Midbrain (tissue), 1 donor: ENCODE data around the gene SPNS3.

Experiments
- DNase-seq: peaks from one replicate; lab custom pipeline; 2025; lab: John Stamatoyannopoulos, UW

Gene SPNS3

DNA sequence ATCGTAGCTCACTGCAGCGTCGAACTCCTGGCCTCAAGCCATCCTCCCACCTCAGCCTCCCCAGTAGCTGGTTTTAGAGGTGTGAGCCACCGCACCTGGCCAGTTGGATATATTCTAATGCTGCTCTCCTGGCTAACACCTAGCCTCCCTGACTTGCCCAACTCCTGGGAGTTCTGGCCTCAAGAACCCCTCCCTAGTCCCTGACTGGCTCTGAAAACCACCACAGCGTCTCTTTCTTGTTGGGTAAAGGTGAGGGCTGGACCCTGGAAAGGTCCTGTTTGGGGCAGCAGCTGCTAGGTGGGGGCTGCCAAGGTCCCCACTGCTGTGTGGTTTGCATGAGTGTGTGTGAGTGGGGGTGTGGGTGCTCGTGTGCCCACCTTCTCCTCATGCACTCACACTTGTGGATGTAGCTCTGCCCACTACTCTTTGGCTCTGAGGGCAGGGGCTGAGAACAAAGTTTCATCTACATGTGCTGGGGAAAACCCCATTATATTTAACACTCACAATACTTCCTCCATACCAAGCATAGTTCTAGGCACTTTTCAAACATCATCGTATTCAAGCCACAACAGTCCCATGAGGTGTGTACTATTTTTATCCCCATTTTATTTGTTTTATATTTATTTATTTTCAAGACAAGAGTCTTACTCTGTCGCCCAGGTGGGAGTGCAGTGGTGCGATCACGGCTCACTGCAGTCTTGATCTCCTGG lies 7.1 kb upstream of the SPNS3 start:
- no peak for DNase-seq

DNA sequence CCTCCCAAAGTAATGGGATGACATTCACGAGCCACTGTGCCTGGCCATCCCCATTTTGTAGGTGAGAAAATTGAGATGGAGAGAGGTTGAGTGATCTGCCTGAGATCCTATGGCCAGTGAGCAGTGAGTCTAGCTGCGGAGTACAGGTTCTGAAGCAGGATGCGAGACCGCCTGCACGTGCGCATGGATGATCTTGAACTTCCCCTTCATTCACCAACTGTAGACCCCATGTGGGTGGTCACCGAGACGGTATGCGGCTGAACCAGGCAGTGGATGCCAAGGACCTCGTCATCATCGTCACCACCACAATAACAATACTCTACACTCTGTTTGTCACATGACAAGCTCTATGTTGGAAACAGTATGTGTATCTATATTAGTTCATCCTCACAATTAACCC lies 6.2 kb upstream of the SPNS3 start:
- no peak for DNase-seq

DNA sequence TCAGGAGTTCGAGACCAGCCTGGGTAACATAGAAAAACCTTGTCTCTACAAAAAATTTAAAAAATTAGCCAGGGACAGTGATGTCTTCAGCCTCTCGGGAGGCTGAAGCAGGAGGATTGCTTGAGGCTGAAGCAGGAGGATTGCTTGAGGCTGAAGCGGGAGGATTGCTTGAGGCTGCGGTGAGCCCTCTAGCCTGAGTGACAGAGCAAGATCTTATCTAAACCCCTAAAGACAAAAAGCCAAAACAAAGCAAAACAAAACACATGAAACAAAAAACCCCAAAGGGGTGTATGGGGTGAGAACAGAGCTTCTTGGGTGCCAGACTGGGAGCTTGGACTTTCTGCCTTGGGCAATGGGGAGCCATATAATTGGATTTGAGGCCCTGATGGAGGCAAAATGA lies 2.6 kb downstream of the SPNS3 start:
- no peak for DNase-seq

DNA sequence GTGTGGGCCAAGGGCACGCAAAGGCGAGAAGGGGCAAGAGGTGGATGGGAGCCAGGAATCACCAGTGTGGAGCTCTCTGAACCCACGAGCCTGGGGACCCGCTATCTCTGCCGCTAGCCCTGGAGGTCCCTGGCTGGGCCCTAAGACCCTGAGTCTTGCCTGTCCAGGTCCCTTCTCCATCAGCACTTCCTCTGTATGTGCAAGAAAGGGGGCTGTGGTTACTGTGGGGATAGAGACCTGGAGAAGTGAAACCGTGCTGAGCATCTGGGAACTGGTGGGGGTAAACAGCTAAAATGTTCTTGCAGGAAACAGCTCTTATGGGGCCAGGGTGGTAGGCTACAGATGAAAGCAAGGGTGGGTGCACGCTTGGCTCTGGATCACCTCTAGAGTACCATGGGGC lies 3.1 kb downstream of the SPNS3 start:
- DNase-seq = peak; percentile 31

DNA sequence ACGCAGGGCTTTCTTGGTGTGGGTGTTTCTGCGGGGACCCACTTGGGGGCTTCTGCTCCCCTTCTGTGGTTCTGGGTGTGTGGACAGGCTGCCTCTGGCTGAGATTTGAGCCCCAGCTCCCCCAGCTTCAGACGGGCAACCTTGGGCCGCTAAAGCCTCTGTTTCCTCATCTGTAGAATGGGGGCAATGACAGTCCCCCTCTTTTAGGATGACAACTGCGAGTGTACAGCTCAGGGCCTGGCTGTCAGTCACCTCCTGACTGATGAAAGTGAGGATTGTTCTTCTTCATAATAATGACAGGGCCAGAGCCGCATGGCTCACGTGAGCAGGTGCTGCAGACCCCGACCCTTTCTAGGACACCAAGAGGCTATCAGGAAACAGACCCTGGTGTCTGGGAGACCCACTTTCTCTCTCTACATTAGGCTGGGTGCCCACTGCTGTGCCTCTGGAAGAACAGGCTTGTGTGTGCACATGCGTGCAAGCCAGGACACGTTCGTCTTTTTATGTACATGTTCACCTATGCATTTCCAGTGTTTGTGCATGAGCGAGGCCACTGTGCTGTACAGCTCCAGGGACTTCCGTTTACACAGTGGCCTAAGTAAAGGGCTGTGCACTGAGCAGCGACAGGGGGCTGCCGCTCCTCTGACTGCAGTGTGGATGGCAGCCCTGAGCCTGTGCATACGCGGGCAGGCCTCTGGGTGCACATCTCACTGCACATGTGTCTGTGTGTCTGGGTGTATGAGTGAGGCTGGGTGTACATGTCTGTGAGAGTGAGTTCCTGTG lies 4.6 kb downstream of the SPNS3 start:
- no peak for DNase-seq

DNA sequence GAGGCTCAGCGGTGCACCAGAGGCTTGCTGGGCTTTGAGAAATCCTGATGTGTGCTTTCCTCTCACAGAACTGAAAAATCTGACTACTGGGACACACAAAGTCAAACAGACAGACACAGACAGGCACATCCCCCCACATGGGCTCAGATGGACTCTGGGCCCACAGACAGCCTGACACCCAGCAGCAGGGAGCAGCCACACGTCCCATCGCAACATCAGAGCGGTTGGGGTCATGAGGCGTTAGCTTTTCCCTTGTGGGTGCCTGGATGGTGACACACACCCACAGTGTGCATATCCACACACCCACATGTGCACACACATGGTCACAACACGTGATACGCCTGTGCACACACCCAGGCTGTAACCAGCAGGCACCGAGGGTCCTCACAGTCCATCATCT lies 6.3 kb downstream of the SPNS3 start:
- no peak for DNase-seq

DNA sequence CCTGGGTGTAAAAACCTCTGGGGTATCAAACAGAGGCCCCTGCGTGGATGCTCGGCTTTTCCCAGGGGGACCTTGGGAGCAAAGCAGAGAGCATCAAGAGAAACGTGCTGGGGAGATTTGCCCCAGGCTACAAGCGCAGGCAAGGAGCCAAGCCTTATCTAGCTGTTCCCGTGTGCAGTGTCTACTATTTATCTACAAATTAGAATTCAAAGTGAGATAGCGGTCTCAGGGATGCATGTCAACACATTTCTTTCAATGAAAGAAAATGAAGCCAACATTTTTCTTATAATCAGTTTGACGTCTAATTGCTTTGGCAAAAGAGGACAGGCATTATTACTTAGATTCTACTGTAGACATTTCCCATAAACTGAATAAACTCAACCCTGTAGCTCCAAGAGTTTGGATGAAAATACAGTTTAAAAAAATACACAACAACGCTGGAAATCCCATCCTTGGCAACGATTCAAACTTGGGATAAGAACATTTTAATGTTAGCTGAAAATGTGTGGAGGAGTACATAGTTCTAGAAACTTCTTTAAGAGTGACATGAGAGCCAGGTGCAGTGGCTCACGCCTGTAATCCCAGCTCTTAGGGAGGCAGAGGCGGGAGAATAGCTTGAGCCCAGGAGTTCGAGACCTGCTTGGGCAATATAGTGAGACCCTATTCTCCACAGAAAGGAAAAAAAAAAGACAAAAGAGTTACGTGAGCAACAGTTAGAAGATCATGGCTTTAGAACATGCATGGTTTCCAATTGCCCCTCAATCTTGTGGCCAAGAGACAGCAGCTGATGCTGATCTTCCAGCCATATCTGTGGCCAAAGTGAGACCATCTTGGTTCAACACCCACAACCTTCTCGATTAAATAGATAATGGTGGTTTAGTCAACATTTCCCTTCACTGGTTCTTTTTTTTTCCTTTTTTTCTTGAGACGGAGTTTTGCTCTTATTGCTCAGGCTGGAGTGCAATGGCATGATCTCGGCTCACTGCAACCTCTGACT lies 7.2 kb downstream of the SPNS3 start:
- no peak for DNase-seq

DNA sequence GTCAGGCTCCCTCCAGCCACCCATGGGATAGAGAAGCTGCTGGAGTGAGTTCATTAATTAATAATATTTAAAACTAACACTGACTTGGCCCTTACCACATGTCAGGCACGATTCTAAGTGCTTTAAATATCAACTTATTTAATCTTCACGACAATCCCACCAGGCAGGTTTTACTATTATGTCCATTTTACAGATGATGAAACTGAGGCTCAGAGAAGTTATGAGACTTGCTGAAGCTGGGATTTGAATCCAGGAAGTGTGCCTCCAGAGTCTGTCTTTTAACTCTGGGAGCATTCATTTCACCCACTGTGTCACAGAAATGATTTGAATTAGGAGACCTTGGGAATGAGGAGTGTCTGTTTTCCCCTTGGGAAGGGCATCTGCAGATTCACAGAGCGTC lies 8.8 kb downstream of the SPNS3 start:
- DNase-seq = no peak

DNA sequence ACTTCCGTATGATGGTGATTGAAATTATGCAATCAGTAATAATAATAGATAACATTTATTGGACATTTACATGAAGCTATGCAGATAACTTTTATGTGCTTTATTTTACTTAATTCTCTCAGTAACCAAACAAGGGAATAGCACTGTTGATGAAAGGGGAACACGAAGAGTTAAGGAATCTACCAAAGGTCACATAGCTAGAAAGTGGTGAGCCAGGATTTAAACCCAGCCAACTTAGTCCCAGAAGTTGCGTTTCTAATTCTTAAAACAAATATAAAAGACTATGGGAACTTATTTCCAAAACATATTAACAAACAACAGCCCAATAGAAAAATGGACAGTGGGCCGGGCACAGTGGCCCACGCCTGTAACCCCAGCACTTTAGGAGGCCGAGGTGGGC lies 9.7 kb downstream of the SPNS3 start:
- no peak for DNase-seq

DNA sequence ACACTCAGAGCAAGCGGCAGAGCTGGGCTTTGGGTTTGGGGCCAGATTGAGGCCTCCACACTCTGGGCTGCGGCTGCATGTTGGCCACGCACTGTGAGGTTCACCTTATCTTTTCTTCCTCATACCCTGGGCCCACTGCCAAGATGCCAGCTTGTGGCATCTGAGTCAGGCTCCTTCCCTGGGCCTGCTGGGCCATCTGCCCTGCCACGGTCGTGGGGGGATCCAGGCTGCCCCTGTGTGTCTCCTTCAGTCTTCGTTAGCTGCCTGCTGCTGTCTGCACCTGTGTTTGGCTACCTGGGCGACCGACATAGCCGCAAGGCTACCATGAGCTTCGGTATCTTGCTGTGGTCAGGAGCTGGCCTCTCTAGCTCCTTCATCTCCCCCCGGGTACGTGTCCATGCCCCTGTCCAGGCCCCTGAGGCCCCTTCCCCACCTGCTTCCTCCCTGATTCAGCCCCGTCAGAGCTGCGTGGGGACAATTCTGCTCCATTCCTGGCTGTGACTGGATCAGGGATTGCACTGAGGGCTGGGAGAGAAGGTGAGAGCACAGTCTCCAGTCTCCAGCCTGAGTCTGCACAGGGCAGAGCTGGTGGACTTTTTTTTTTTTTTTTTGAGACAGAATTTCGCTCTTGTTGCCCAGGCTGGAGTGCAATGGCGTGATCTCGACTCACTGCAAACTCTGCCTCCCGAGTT lies 11.2 kb downstream of the SPNS3 start:
- no peak for DNase-seq

DNA sequence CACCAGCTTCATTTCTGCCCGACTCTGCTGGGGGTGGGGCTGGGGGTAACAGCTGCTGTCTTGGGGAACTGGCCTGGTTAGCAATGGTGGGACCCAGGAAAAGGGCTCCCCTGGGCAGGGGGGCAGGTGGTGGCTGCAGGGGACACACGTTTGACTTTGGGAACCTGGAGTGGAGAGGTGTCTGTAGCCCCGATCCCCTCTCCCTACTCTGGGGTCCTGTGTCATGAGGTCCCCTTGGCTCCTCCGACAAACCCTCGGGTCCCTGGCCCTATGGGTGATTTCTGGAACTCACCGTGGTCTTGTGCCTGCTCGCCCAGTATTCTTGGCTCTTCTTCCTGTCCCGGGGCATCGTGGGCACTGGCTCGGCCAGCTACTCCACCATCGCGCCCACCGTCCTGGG lies 12.0 kb downstream of the SPNS3 start:
- DNase-seq = no peak

DNA sequence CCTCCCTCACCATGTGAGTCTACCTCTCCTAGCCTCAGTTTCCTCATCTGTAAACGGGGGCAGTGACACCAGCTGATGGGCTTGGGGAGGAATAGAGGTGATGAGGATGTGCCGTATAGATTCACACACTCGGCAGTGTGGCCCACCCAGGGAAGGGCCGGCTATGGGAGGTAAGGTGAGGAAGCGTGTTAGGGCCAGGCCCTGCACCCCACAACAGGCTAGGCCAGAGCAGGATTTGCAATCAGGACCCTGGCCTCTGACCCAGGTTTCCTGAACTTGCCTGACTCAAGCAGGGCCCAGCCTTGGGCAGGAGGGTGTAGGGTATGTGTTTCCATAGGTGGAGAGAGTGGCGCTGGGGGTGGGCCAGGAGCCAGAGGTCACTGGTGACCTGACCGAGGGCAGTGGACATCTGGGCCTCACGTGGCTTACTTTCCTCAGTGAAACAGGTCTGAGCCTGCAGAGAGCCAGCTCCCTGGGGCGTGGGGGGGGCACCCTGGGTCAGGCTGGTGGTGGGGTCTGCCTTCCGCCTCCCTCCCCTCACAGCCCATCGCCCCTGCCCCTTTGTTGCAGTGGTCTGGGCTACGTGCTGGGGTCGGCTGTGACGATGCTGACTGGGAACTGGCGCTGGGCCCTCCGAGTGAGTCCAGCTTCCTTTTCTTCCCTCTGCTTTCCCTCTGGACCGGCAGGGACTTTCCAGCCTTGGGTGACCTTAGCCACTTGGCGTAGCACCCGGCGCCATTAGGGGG lies 12.8 kb downstream of the SPNS3 start:
- no peak for DNase-seq

DNA sequence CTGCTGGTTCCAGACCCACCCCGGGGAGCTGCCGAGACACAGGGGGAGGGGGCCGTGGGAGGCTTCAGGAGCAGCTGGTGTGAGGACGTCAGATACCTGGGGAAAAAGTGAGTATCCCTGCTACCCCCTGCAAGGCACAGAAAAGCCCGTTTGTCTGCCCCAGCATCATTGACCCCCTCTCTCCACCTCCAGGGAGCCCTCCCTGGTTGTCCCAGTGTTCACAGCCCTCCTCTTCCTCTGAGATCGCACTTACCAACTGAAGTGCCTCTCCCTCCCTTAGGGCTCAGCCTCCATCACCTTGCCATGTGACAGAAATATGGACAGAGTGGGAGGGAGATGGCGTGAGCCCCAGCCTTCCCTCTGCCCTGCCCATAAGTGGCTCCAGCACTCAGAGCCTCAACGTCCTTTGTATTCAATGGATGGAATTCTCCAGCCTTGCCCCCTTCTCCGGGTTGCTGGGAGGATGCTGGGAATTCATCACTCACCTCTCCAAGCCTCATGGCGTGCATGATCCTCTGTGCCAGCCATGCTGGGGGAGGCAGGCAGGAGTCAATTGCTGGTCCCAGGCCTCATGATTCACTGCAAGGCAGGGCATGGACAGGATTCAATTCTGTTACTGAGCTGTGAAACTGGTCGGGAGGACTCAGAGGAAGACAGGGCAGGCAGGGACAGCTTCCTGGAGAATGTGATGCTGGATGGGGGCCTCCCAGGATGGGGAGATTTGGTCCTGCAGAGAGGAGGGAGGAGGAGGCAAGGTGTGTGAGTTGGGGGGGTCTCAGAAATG lies 14.6 kb downstream of the SPNS3 start:
- DNase-seq = no peak

DNA sequence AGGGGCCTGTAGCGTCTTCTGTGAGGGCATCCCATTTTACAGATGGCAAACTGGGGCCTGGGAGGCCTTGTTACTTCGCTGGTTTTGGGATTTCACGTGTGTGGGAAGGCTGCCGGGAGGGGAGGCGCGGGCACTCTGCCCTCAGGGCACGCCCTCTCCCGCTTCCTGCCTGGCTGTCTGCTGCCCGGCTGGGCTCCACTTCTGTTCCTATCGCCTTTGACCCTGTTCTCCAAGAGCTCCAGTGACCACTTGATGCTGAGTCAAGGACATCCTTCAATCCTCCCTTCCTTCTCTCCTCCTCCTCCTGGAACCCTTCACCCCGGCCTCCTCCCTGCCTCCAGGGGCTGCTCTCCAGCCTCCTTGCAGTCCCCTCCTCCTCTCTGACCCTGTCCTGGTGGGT lies 16.0 kb downstream of the SPNS3 start:
- no peak for DNase-seq

DNA sequence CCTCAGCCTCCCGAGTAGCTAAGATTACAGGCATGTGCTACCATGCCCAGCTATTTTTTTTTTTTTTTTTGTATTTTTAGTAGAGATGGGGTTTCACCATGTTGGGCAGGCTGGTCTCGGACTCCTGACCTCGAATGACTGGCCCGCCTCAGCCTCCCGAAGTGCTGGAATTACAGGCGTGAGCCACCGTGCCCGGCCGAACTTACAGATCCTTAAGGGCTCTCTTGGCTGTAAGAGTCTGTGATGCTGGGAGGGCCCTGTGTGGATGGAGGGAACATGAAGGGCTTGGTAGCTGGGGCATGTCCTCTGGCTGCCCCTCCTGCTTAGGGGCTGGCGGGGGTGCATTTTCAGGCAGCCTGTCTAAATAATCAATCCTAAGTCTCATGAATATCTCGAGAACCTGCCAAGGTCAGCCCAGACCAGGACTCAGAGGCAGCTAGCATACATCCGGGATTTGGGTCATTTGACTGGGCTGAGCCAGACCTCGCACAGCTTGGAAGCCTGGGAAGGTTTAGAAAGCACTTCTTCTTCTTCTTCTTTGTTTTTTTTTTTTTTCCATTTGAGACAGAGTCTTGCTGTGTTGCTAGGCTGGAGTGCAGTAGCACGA lies 17.1 kb downstream of the SPNS3 start:
- no peak for DNase-seq

DNA sequence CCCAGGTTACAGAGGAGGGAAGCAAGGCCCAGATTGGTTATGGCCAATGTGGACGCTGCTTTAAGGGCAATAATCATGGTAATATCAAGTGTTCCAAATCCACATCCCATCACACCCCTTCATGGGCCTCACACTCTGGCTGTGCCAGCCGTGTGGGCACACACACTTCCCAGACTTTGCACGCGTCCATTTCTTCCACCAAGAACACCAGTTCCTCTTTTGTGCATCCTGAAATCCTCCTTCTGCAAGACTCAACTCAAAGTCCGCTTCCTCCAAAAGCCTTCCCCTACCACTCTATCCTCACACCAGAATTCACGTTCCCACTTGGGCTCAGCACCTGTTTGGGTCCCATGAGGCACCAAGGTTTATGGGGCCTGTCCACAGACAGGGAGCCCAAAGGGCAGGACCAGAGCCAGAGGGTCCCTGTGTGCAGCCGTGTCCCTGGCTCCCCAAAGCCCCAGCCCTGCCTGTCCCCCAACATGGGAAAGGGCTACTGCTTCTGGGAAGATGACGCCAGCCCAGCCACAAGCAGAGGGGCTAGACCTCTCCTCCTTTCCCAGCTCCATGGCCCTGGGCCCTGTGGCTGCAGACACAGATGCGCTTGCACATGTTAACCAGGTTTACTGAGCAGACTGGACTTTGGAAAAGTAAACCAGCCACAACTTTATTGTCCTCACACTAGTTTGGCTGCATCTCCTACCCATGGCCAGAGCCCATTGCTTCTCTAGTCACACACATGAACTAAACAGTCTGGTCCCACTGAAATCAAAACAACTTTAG lies 20.3 kb downstream of the SPNS3 start:
- DNase-seq = no peak

DNA sequence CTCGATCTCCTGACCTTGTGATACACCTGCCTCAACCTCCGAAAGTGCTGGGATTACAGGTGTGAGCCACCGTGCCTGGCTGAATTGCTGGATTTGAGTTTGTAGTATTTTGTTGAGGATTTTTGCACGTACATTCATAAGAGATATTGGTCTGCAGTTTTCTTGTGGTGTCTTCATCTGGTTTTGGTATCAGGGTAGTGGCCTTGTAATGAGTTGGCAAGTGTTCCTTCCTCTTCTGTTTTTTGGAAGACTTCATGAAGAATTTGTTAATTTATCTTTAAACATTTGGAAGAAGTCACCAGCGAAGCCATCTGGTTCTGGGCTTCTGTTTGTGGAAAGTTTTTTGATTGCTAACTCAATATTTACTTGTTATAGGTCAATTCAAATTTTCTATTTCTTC lies 26.9 kb downstream of the SPNS3 start:
- no peak for DNase-seq

DNA sequence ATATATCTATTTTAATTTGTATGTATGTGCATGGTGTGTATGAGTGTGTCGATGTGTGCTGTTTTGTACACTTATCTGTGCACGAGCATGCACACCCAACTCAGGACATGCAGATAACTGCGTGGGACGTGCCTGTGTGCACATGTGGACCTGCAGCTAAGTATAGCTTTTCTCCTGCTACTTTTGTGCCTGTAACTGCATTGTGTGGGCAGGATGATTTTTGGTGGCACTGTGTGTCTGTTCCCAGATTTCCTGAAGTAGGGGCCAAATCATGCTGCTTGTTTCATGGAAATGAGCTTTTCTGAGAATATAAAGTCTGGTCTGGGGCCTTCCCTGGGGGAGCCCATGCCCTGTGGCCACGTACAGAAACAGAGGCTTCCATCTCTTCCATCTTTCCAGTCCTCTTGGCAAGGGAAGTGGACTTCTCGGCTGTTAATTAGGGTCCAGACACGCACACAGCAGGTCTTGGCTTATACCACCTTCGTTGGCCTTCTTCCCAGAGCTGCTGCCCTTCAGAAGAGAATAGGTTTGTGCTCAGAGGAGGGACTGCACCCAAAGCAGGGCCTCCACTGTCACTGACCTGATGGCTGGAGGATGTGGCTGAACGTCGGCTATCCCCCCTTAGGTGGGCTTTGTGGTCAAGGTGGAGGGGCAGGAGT lies 30.2 kb downstream of the SPNS3 start:
- no peak for DNase-seq

DNA sequence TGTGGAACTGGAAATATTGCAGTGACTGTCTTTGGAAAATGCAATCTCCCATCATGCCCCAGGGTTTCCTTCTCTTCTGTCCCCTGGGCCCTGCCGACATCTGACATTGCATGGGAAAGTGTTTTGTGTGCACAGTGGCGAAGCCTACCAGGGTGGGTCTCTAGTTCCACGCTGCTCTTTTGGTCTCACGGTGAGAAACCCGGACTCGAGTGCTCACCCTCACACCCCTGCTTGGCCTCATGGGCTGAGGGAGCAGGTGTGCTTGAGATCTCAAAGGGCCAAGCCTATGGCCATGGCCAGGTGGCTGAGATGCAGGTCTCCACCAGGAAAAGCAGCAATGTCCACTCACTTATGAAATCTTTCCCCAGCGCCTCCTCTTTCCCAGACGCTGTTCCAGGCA lies 32.0 kb downstream of the SPNS3 start:
- no peak for DNase-seq
